Mesodermal cell (in vitro differentiated cells): ENCODE results near the gene SNU13.
A peak's percentile ranks its signal among the peaks of the same experiment; 100 is the strongest.
"Not testable (repeated sequence)": the region's sequence is repeated elsewhere in the genome, so short reads cannot be mapped to it uniquely, and the experiment has no call there.

Experiments used
- H3K27ac ChIP-seq: 2 replicates; pipeline ENCODE4 v1.7.0; 2013; ENCODE audit warnings: mild to moderate bottlenecking, low read depth, low read length, moderate library complexity; ENCODE audit not compliant: severe bottlenecking
- H3K36me3 ChIP-seq: 2 replicates; pipeline ENCODE4 v1.7.1; 2013; ENCODE audit warnings: mild to moderate bottlenecking, low read length, moderate library complexity; ENCODE audit not compliant: control insufficient read depth, insufficient read depth
- H3K4me1 ChIP-seq: one replicate; pipeline ENCODE4 v1.7.1; 2013; ENCODE audit warnings: mild to moderate bottlenecking, low read length; ENCODE audit not compliant: insufficient read depth, control insufficient read depth, poor library complexity, severe bottlenecking
- H3K4me3 ChIP-seq: 2 replicates; pipeline ENCODE4 v1.7.0; 2013; ENCODE audit warnings: low read length, control low read depth, mild to moderate bottlenecking; ENCODE audit not compliant: insufficient read depth, poor library complexity, severe bottlenecking; ENCODE audit errors: extremely low read depth
- H3K9me3 ChIP-seq: 2 replicates; pipeline ENCODE4 v1.7.1; 2013; ENCODE audit warnings: mild to moderate bottlenecking, low read length, moderate library complexity; ENCODE audit not compliant: control insufficient read depth
- WGBS, 2 experiments: methylation state at CpG; one replicate each; pipeline ENCODE4 v1.1.5; 2013; ENCODE audit warnings: missing lambda C conversion rate in 2 of 2; ENCODE audit not compliant: insufficient coverage in 2 of 2; 5-methylcytosine and 5-hydroxymethylcytosine counted together

SNU13 gene

GRCh38 chr22:41682033-41682807 is 6.4 kb downstream of the SNU13 start:
- H3K4me1 ChIP-seq, result peaks cover 3% of the 10 kb centered on the region
- 39 to 56% methylated on average over 30 to 41 of the region's 50 CpGs for WGBS, 2 experiments
- H3K36me3 ChIP-seq, result peaks cover 50% of the 10 kb centered on the region
- peak overlapping the region; percentile 53 for H3K4me3 ChIP-seq
- H3K9me3 ChIP-seq, result no peaks in the 10 kb centered on the region
- peak overlapping the region; percentile 62 for H3K27ac ChIP-seq

GRCh38 chr22:41681616-41682015 is 7.1 kb downstream of the SNU13 start:
- no peaks in the 10 kb centered on the region for H3K9me3 ChIP-seq
- H3K4me3 ChIP-seq, result peak overlapping the region; percentile 53
- WGBS, 2 experiments, result 74 to 94% methylated on average over 6 to 10 of the region's 14 CpGs
- no peak overlapping the region for H3K27ac ChIP-seq
- peaks cover 3% of the 10 kb centered on the region for H3K4me1 ChIP-seq
- peaks cover 56% of the 10 kb centered on the region for H3K36me3 ChIP-seq

GRCh38 chr22:41676134-41676533 is 12.5 kb downstream of the SNU13 start:
- 98 to 100% methylated on average over 4 of the region's 4 CpGs for WGBS, 2 experiments
- peaks cover 82% of the 10 kb centered on the region for H3K36me3 ChIP-seq
- H3K4me1 ChIP-seq, result no peaks in the 10 kb centered on the region
- no peak overlapping the region for H3K27ac ChIP-seq
- H3K4me3 ChIP-seq, result no peak overlapping the region
- H3K9me3 ChIP-seq, result no peaks in the 10 kb centered on the region

- peaks cover 8% of the 10 kb centered on the region for H3K4me1 ChIP-seq
- no peak overlapping the region for H3K4me3 ChIP-seq
- 89 to 99% methylated on average over 8 to 9 of the region's 12 CpGs for WGBS, 2 experiments
- peaks cover 69% of the 10 kb centered on the region for H3K36me3 ChIP-seq
- H3K27ac ChIP-seq, result no peak overlapping the region
- H3K9me3 ChIP-seq, result no peaks in the 10 kb centered on the region
These were observed 13.8 kb downstream of the SNU13 start for GRCh38 chr22:41674846-41675340.

- Histone ChIP-seq H3K4me1 (peaks cover 17% of the 10 kb centered on the region), H3K9me3 (no peaks in the 10 kb centered on the region), H3K36me3 (peaks cover 53% of the 10 kb centered on the region), H3K4me3 (no peak overlapping the region), H3K27ac (no peak overlapping the region)
- WGBS, 2 experiments, result 91 to 96% methylated on average over 2 to 3 of the region's 6 CpGs
These were observed 15.7 kb downstream of the SNU13 start for GRCh38 chr22:41672780-41673509.

- WGBS, 2 experiments, result 92 to 95% methylated on average over 8 to 10 of the region's 10 CpGs
- Histone ChIP-seq H3K36me3 (peaks cover 45% of the 10 kb centered on the region), H3K4me1 (peaks cover 17% of the 10 kb centered on the region)
- not testable (repeated sequence) for H3K4me3 ChIP-seq, H3K9me3 ChIP-seq, H3K27ac ChIP-seq
These were observed 16.6 kb downstream of the SNU13 start for GRCh38 chr22:41672096-41672495.

GRCh38 chr22:41668971-41669911 is 19.4 kb downstream of the SNU13 start:
- no peaks in the 10 kb centered on the region for H3K9me3 ChIP-seq
- H3K27ac ChIP-seq, result peak overlapping the region; percentile 91
- peaks cover 18% of the 10 kb centered on the region for H3K4me1 ChIP-seq
- peaks cover 37% of the 10 kb centered on the region for H3K36me3 ChIP-seq
- 92 to 94% methylated on average over 19 to 20 of the region's 21 CpGs for WGBS, 2 experiments
- H3K4me3 ChIP-seq, result no peak overlapping the region

- peaks cover 55% of the 10 kb centered on the region for H3K36me3 ChIP-seq
- H3K9me3 ChIP-seq, result no peaks in the 10 kb centered on the region
These were observed 23.7 kb downstream of the SNU13 start for GRCh38 chr22:41664951-41665350.

GRCh38 chr22:41664490-41664889 is 24.2 kb downstream of the SNU13 start:
- Histone ChIP-seq H3K27ac (no peak overlapping the region), H3K36me3 (peaks cover 60% of the 10 kb centered on the region), H3K4me1 (peaks cover 9% of the 10 kb centered on the region), H3K9me3 (no peaks in the 10 kb centered on the region), H3K4me3 (no peak overlapping the region)

More at GRCh38 chr22:41664951-41665350, 23.7 kb downstream of the SNU13 start:
- Histone ChIP-seq H3K4me3 (no peak overlapping the region), H3K27ac (no peak overlapping the region), H3K4me1 (peaks cover 13% of the 10 kb centered on the region)
- 90 to 95% methylated on average over 3 of the region's 3 CpGs for WGBS, 2 experiments

GRCh38 chr22:41663594-41663993 is 25.1 kb downstream of the SNU13 start:
- not testable (repeated sequence) for H3K4me3 ChIP-seq, H3K4me1 ChIP-seq, H3K9me3 ChIP-seq, H3K27ac ChIP-seq
- 100% methylated on average over 4 of the region's 9 CpGs; no CpG with 5 or more reads in 1 of the 2 experiments for WGBS, 2 experiments
- peaks cover 69% of the 10 kb centered on the region for H3K36me3 ChIP-seq
